Measurements from ENCODE around the gene PANK4.

PANK4 gene

DNA sequence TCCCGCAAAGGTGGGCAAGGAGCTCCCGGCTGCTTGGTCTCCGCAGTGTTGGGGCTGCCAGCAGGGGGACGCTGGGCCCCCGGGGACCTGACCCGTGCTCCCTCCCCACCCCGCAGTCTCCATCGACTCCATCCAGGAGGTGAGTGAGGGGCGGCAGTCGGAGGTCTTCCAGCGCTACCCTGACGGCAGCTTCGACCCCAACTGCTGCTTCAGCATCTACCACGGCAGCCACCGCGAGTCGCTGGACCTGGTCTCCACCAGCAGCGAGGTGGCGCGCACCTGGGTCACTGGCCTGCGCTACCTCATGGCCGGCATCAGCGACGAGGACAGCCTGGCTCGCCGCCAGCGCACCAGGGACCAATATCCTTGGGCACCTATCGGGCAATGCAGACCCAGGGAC, 46.8 kb downstream of the PANK4 start:
- no peak for ATAC-seq (ENCODE audit: low read depth)
- no peak overlapping the region for H3K27ac ChIP-seq (ENCODE audit: poor library complexity, severe bottlenecking)
- H3K4me1 ChIP-seq (ENCODE audit: insufficient read depth, poor library complexity, severe bottlenecking) = peaks cover 7% of the 10 kb centered on the region
- TF ChIP-seq, protein P1, sequence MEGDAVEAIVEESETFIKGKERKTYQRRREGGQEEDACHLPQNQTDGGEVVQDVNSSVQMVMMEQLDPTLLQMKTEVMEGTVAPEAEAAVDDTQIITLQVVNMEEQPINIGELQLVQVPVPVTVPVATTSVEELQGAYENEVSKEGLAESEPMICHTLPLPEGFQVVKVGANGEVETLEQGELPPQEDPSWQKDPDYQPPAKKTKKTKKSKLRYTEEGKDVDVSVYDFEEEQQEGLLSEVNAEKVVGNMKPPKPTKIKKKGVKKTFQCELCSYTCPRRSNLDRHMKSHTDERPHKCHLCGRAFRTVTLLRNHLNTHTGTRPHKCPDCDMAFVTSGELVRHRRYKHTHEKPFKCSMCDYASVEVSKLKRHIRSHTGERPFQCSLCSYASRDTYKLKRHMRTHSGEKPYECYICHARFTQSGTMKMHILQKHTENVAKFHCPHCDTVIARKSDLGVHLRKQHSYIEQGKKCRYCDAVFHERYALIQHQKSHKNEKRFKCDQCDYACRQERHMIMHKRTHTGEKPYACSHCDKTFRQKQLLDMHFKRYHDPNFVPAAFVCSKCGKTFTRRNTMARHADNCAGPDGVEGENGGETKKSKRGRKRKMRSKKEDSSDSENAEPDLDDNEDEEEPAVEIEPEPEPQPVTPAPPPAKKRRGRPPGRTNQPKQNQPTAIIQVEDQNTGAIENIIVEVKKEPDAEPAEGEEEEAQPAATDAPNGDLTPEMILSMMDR (IDR thresholded peaks at IDR 0.05; ENCODE audit: poor library complexity, severe bottlenecking) = no peak
- no peaks in the 10 kb centered on the region for H3K9me3 ChIP-seq (ENCODE audit: severe bottlenecking)
- DNase-seq (ENCODE audit: low spot score) = no peak
- no peaks in the 10 kb centered on the region for H3K27me3 ChIP-seq (ENCODE audit: insufficient read depth, poor library complexity, severe bottlenecking)
- H3K36me3 ChIP-seq (ENCODE audit: low read depth) = peaks cover 23% of the 10 kb centered on the region
- no peak overlapping the region for H3K4me3 ChIP-seq (ENCODE audit: severe bottlenecking)

DNA sequence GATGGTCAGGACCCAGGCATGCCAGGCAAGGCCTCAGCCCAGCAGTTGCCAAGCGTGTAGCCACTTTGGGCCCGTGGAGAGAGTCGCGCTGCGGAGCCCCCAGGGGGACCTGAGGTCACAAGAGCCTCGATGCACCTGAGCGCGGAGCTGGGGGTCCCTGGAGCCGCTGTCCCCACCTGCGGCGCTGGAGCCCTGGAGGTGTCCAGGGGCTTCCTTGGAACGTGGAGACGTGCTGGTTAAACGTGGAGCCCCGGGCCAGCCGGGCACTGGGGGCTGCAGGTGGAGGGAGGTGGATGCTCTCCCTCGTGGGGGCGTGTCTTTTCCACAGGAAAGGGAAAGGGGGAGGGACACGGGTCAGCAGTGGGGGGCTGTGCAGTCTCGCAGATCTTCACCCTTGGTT, 47.2 kb downstream of the PANK4 start:
- no peak for ATAC-seq (ENCODE audit: low read depth)
- no peaks in the 10 kb centered on the region for H3K9me3 ChIP-seq (ENCODE audit: severe bottlenecking)
- H3K4me1 ChIP-seq (ENCODE audit: insufficient read depth, poor library complexity, severe bottlenecking) = peaks cover 7% of the 10 kb centered on the region
- H3K27ac ChIP-seq (ENCODE audit: poor library complexity, severe bottlenecking) = no peak overlapping the region
- no peaks in the 10 kb centered on the region for H3K27me3 ChIP-seq (ENCODE audit: insufficient read depth, poor library complexity, severe bottlenecking)
- H3K4me3 ChIP-seq (ENCODE audit: severe bottlenecking) = no peak overlapping the region
- no peak for DNase-seq (ENCODE audit: low spot score)
- TF ChIP-seq, protein P1 (IDR thresholded peaks at IDR 0.05; ENCODE audit: poor library complexity, severe bottlenecking) = no peak
- peaks cover 19% of the 10 kb centered on the region for H3K36me3 ChIP-seq (ENCODE audit: low read depth)

DNA sequence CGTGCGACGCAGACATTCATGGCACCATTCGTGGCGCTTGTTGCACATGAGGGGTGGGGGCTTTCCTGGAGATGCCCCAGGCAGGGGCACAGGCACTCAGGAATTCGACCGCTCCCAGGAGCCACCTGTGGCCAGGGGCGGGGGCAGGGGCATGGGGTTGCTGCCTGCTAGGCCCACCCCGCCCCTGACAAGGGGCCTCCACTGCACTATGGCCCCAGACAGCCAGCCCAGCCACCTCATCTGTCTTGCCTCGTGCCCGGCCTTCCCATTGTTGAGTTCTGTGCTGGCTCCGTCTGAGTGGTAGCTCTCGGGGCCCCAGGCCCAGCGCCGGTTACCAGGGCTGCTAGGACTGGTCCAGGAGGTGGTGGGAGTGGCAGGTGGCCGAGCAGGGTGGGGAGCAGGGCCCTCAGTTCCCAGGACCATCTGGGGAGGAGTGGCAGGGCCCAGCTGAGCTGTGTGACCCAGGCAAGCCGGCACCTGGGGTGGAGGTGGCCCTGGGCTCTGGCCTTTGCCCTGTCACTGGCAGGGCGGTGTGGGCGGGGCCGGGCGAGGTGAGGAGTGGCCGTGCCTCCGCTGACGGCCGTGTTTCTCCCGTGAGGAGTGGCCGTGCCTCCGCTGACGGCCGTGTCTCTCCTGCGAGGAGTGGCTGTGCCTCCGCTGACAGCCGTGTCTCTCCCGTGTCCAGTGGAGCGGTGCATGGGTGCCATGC, 48.5 kb downstream of the PANK4 start:
- ATAC-seq (ENCODE audit: low read depth) = no peak
- Histone ChIP-seq H3K27me3 (ENCODE audit: insufficient read depth, poor library complexity, severe bottlenecking) (no peaks in the 10 kb centered on the region), H3K27ac (ENCODE audit: poor library complexity, severe bottlenecking) (no peak overlapping the region)

DNA sequence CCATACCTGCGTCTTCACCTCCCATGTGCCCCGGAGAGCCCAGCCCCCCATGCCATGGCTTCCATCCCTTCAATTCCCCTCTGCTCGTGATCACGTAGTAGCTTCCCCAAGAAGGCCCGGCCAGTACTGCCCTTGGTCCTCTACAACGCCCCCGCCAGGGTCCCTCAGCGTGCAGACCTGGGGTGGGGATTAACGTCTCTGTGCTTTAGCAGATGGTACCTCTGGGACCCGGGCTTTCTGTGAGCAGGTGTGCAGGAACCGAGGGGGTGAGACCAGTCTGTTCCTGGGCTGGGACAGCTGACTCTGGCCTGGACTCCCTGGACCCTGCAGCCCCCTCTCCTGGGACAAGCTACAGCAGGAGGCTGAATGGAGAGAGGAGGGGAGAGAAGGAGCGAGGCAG, 49.1 kb downstream of the PANK4 start:
- ATAC-seq (ENCODE audit: low read depth) (no peak), DNase-seq (ENCODE audit: low spot score) (no peak)
- Histone ChIP-seq H3K4me3 (ENCODE audit: severe bottlenecking) (no peak overlapping the region), H3K4me1 (ENCODE audit: insufficient read depth, poor library complexity, severe bottlenecking) (peaks cover 7% of the 10 kb centered on the region), H3K27ac (ENCODE audit: poor library complexity, severe bottlenecking) (no peak overlapping the region), H3K9me3 (ENCODE audit: severe bottlenecking) (no peaks in the 10 kb centered on the region), H3K27me3 (ENCODE audit: insufficient read depth, poor library complexity, severe bottlenecking) (no peaks in the 10 kb centered on the region), H3K36me3 (ENCODE audit: low read depth) (peaks cover 12% of the 10 kb centered on the region)
- TF ChIP-seq, protein P1 (IDR thresholded peaks at IDR 0.05; ENCODE audit: poor library complexity, severe bottlenecking) = no peak

More for the DNA sequence above, 48.5 kb downstream of the PANK4 start:
- no peak overlapping the region for H3K4me3 ChIP-seq (ENCODE audit: severe bottlenecking)
- DNase-seq (ENCODE audit: low spot score) = no peak
- TF ChIP-seq, protein P1 (IDR thresholded peaks at IDR 0.05; ENCODE audit: poor library complexity, severe bottlenecking) = no peak
- peaks cover 14% of the 10 kb centered on the region for H3K36me3 ChIP-seq (ENCODE audit: low read depth)
- no peaks in the 10 kb centered on the region for H3K9me3 ChIP-seq (ENCODE audit: severe bottlenecking)
- peaks cover 7% of the 10 kb centered on the region for H3K4me1 ChIP-seq (ENCODE audit: insufficient read depth, poor library complexity, severe bottlenecking)

Data from RWPE2 (cell line).